Neutrophil (primary cell): ENCODE measurements around the gene CAVIN4.

Experiments used
- H3K27ac ChIP-seq: fragments of 200-600 bp; sonication (generic); 2 replicates; pipeline ENCODE4 v1.5.1; 2016; ENCODE audit warnings: mild to moderate bottlenecking, moderate library complexity
- H3K27me3 ChIP-seq: fragments of 200-600 bp; sonication (generic); 2 replicates; pipeline ENCODE4 v1.6.0; 2016; ENCODE audit warnings: mild to moderate bottlenecking
- H3K36me3 ChIP-seq: fragments of 200-600 bp; sonication (generic); 2 replicates; pipeline ENCODE4 v1.5.1; 2017
- H3K4me1 ChIP-seq, 2 experiments: fragments of 200-600 bp in 1 of 2; sonication (generic) in 1 of 2; 1 replicate in 1 of 2; 2 replicates in 1 of 2; pipeline versions ENCODE4 v1.5.1 to v1.6.1; 2013 to 2016; ENCODE audit warnings: low read depth in 1 of 2, low read length in 1 of 2, mild to moderate bottlenecking in 1 of 2, moderate library complexity in 1 of 2; ENCODE audit not compliant: control insufficient read depth in 1 of 2, insufficient read depth in 1 of 2
- H3K4me3 ChIP-seq, 2 experiments: fragments of 200-600 bp in 1 of 2; sonication (generic) in 1 of 2; 1 replicate in 1 of 2; 2 replicates in 1 of 2; pipeline ENCODE4 v1.5.1; 2013 to 2016; ENCODE audit warnings: low read depth in 1 of 2, low read length in 1 of 2, mild to moderate bottlenecking in 1 of 2, moderate library complexity in 1 of 2
- H3K9me3 ChIP-seq: fragments of 200-600 bp; sonication (generic); 2 replicates; pipeline ENCODE4 v1.5.1; 2016
- CTCF ChIP-seq: fragments of 200-600 bp; sonication (generic); IDR thresholded peaks from 2 replicates; pipeline ENCODE4 v1.5.1; 2016; ENCODE audit warnings: antibody characterized with exemption

CAVIN4 gene

GRCh38 chr9:100597236-100597635 lies 19.4 kb downstream of the CAVIN4 start:
- no peak for TF ChIP-seq CTCF
- H3K36me3 ChIP-seq = no peaks in the 10 kb centered on the region
- peaks cover 8% of the 10 kb centered on the region in 2 experiments for H3K4me1 ChIP-seq
- H3K27me3 ChIP-seq = peaks cover 38% of the 10 kb centered on the region
- no peaks in the 10 kb centered on the region for H3K9me3 ChIP-seq
- no peak overlapping the region for H3K4me3 ChIP-seq
- no peak overlapping the region for H3K27ac ChIP-seq

- no peaks in the 10 kb centered on the region for H3K9me3 ChIP-seq
- H3K27me3 ChIP-seq = peaks cover 38% of the 10 kb centered on the region
- TF ChIP-seq CTCF = no peak
- no peaks in the 10 kb centered on the region for H3K36me3 ChIP-seq
- H3K4me3 ChIP-seq = peak overlapping the region; percentile 38 to 55
- H3K4me1 ChIP-seq = peaks cover 8% of the 10 kb centered on the region in 2 experiments
- H3K27ac ChIP-seq = no peak overlapping the region
These were observed 20.8 kb downstream of the CAVIN4 start for GRCh38 chr9:100598641-100599145.

GRCh38 chr9:100600521-100601079 lies 22.7 kb downstream of the CAVIN4 start:
- Histone ChIP-seq H3K9me3 (no peaks in the 10 kb centered on the region), H3K36me3 (no peaks in the 10 kb centered on the region), H3K27me3 (peaks cover 38% of the 10 kb centered on the region), H3K27ac (no peak overlapping the region), H3K4me3 (no peak overlapping the region), H3K4me1 (peaks cover 8% of the 10 kb centered on the region in 2 experiments)
- TF ChIP-seq CTCF = no peak

- Histone ChIP-seq H3K36me3 (no peaks in the 10 kb centered on the region), H3K4me3 (no peak overlapping the region), H3K27ac (no peak overlapping the region), H3K9me3 (no peaks in the 10 kb centered on the region), H3K27me3 (peaks cover 32% of the 10 kb centered on the region), H3K4me1 (peaks cover 8% of the 10 kb centered on the region in 2 experiments)
- TF ChIP-seq CTCF = no peak
These were observed 23.3 kb downstream of the CAVIN4 start for GRCh38 chr9:100601216-100601615.

- Histone ChIP-seq H3K27me3 (peaks cover 21% of the 10 kb centered on the region), H3K4me3 (no peak overlapping the region), H3K9me3 (no peaks in the 10 kb centered on the region), H3K27ac (no peak overlapping the region), H3K36me3 (no peaks in the 10 kb centered on the region), H3K4me1 (peaks cover 8% of the 10 kb centered on the region in 2 experiments)
- no peak for TF ChIP-seq CTCF
These were observed 24.5 kb downstream of the CAVIN4 start for GRCh38 chr9:100602342-100602801.
